Measurements from ENCODE around the gene TMEM89. TPM values are rescaled to one million over a fixed set of nuclear protein-coding genes. Genes with fewer than 3 reads are reported as not detected.

The TMEM89 gene
- total and polyA plus RNA-seq, 9 donors = not detected

MicroRNAs encoded within 50 kb of the gene (microRNA counts, 767-probe panel; counts per million panel counts)
- microRNA hsa-miR-711 = 530 counts per million, percentile 78 among the panel's probes with 10 or more counts

Small RNA genes within 50 kb of the gene (microRNA-seq; reads per million reads assigned to microRNA genes)
- gene MIR4793 (0 to 0.16 (median 0) reads per million in 3 donors), gene MIR711 (0 reads per million in 3 donors)

Other genes starting within 250 kb of the TMEM89 start
- gene FBXW12, start 249.6 kb downstream of the TMEM89 start, total RNA-seq = under 1 TPM in 4 of 7 donors, not detected in 3; 0.22 to 0.46 (median 0.28) TPM
- under 1 TPM in 1 of 2 donors, not detected in 1; 0.33 TPM for gene FBXW12, start 249.6 kb downstream of the TMEM89 start, polyA plus RNA-seq
- 100 to 1,000 TPM in 2 of 7 donors, 10 to 100 TPM in 5; 70.8 to 166 (median 83.7) TPM for gene PLXNB1, start 191.7 kb downstream of the TMEM89 start, total RNA-seq
- 10 to 100 TPM; 11.2 to 90.2 TPM for gene PLXNB1, start 191.7 kb downstream of the TMEM89 start, polyA plus RNA-seq
- gene CCDC51, start 181.7 kb downstream of the TMEM89 start, total RNA-seq = 1 to 10 TPM; 6.3 to 8.5 (median 7.5) TPM
- gene CCDC51, start 181.7 kb downstream of the TMEM89 start, polyA plus RNA-seq = 1 to 10 TPM; 9.1 to 9.9 TPM
- 100 to 1,000 TPM; 138 to 318 (median 199) TPM for gene TMA7, start 181.5 kb downstream of the TMEM89 start, total RNA-seq
- gene TMA7, start 181.5 kb downstream of the TMEM89 start, polyA plus RNA-seq = 100 to 1,000 TPM; 350 to 380 TPM
- gene ATRIP, start 175.0 kb downstream of the TMEM89 start, total RNA-seq = 1 to 10 TPM; 3.9 to 7.9 (median 6.4) TPM
- 10 to 100 TPM in 1 of 2 donors, 1 to 10 TPM in 1; 6.4 to 11.4 TPM for gene ATRIP, start 175.0 kb downstream of the TMEM89 start, polyA plus RNA-seq
- 100 to 1,000 TPM in 5 of 7 donors, 10 to 100 TPM in 2; 62.5 to 150 (median 138) TPM for gene SHISA5, start 117.6 kb downstream of the TMEM89 start, total RNA-seq
- 100 to 1,000 TPM in 1 of 2 donors, 10 to 100 TPM in 1; 59.7 to 118 TPM for gene SHISA5, start 117.6 kb downstream of the TMEM89 start, polyA plus RNA-seq
- gene PFKFB4, start 65.0 kb downstream of the TMEM89 start, total RNA-seq = 1 to 10 TPM; 3.3 to 8.0 (median 5.6) TPM
- 1 to 10 TPM; 2.3 to 6.3 TPM for gene PFKFB4, start 65.0 kb downstream of the TMEM89 start, polyA plus RNA-seq
- gene UCN2, start 58.0 kb downstream of the TMEM89 start, total RNA-seq = under 1 TPM in 3 of 7 donors, not detected in 4; 0.18 to 0.22 (median 0.20) TPM
- gene UCN2, start 58.0 kb downstream of the TMEM89 start, polyA plus RNA-seq = under 1 TPM in 1 of 2 donors, not detected in 1; 0.18 TPM
- gene COL7A1, start 26.4 kb downstream of the TMEM89 start, total RNA-seq = 10 to 100 TPM in 1 of 7 donors, 1 to 10 TPM in 6; 5.1 to 13.1 (median 8.3) TPM
- gene COL7A1, start 26.4 kb downstream of the TMEM89 start, polyA plus RNA-seq = 10 to 100 TPM in 1 of 2 donors, 1 to 10 TPM in 1; 1.1 to 18.4 TPM
- gene UQCRC1, start 12.1 kb downstream of the TMEM89 start, total RNA-seq = 100 to 1,000 TPM; 102 to 153 (median 113) TPM
- 100 to 1,000 TPM; 118 to 141 TPM for gene UQCRC1, start 12.1 kb downstream of the TMEM89 start, polyA plus RNA-seq
- 10 to 100 TPM in 4 of 7 donors, 1 to 10 TPM in 3; 7.9 to 19.1 (median 10.5) TPM for gene SLC26A6, start 13.7 kb upstream of the TMEM89 start, total RNA-seq
- gene SLC26A6, start 13.7 kb upstream of the TMEM89 start, polyA plus RNA-seq = 10 to 100 TPM in 1 of 2 donors, 1 to 10 TPM in 1; 8.7 to 14.5 TPM
- 1 to 10 TPM in 3 of 7 donors, under 1 TPM in 4; 0.23 to 3.4 (median 0.92) TPM for gene CELSR3, start 41.1 kb upstream of the TMEM89 start, total RNA-seq
- gene CELSR3, start 41.1 kb upstream of the TMEM89 start, polyA plus RNA-seq = under 1 TPM; 0.48 to 0.69 TPM
- gene NCKIPSD, start 64.1 kb upstream of the TMEM89 start, total RNA-seq = 10 to 100 TPM; 30.5 to 58.6 (median 36.3) TPM
- 10 to 100 TPM in 1 of 2 donors, 1 to 10 TPM in 1; 8.0 to 23.2 TPM for gene NCKIPSD, start 64.1 kb upstream of the TMEM89 start, polyA plus RNA-seq
- gene IP6K2, start 95.5 kb upstream of the TMEM89 start, total RNA-seq = 100 to 1,000 TPM in 2 of 7 donors, 10 to 100 TPM in 5; 51.8 to 132 (median 62.5) TPM
- 100 to 1,000 TPM; 114 to 119 TPM for gene IP6K2, start 95.5 kb upstream of the TMEM89 start, polyA plus RNA-seq
- 10 to 100 TPM; 18.6 to 52.6 (median 46.3) TPM for gene PRKAR2A, start 226.1 kb upstream of the TMEM89 start, total RNA-seq
- 10 to 100 TPM in 1 of 2 donors, 1 to 10 TPM in 1; 9.4 to 41.2 TPM for gene PRKAR2A, start 226.1 kb upstream of the TMEM89 start, polyA plus RNA-seq